Fibroblast of mammary gland (primary cell): Measurements from ENCODE around the gene CAPN15.

Experiments used
- DNase-seq: peaks from one replicate; pipeline ENCODE4 v3.0.0-alpha.2; 2010; ENCODE audit warnings: low read depth
- H3K4me3 ChIP-seq: 2 replicates; pipeline ENCODE4 v1.5.1; 2011; ENCODE audit warnings: low read depth, mild to moderate bottlenecking, low read length, moderate library complexity; ENCODE audit not compliant: control insufficient read depth
- TF ChIP-seq, protein P1 (sequence below): conservative IDR thresholded peaks from 2 replicates; pipeline ENCODE4 v1.5.1; 2011; ENCODE audit warnings: low read depth, low read length, inconsistent platforms; ENCODE audit not compliant: control insufficient read depth, insufficient read depth

The CAPN15 gene

GRCh38 chr16:564690-565418, 37.3 kb downstream of the CAPN15 start:
- TF ChIP-seq, protein P1, sequence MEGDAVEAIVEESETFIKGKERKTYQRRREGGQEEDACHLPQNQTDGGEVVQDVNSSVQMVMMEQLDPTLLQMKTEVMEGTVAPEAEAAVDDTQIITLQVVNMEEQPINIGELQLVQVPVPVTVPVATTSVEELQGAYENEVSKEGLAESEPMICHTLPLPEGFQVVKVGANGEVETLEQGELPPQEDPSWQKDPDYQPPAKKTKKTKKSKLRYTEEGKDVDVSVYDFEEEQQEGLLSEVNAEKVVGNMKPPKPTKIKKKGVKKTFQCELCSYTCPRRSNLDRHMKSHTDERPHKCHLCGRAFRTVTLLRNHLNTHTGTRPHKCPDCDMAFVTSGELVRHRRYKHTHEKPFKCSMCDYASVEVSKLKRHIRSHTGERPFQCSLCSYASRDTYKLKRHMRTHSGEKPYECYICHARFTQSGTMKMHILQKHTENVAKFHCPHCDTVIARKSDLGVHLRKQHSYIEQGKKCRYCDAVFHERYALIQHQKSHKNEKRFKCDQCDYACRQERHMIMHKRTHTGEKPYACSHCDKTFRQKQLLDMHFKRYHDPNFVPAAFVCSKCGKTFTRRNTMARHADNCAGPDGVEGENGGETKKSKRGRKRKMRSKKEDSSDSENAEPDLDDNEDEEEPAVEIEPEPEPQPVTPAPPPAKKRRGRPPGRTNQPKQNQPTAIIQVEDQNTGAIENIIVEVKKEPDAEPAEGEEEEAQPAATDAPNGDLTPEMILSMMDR = no peak
- no peak for DNase-seq

DNA sequence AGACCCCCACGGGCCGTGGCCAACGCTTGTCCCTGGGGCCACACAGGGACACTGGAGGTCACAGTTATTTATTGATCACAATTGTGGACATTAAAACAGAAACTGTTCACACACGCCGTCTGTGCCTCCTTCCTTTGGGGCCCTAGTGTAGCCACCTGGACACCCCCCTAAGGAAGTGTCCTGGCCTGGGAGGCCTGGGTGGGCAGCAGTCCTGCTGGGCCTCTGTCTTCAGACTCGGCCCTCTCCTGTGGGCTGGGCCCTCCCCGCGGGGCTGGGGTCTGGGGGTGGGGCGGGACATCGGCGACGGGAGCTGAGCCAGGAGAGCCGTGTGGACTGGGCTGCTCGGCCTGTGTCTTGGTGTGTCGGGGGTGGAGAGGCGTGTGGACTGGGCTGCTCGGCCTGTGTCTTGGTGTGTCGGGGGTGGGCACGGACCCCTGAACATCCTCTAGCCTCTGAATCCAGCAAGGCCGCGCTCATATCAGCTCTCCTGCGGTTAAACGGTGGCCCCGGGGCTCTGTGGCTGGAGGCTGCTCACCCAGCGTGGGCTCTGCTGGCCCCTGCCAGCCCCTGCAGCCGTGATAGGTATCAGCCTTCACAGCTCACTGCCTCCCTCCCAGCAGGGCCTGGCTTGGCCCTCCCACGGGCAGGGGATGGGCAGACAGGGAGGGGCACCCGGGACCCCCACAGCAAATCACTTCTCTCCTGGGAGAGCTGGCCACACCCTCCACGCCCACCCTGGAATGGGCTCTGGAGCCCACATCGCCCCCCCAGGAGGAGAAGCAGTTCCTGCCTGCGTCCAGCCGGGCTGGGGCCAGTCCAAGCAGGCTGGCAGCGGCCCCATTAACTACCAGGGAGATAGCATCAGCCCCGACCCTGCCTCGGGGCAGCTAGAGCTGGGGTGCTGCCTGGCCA, 38.2 kb downstream of the CAPN15 start:
- TF ChIP-seq, protein P1 = no peak

More at GRCh38 chr16:564690-565418, 37.3 kb downstream of the CAPN15 start:
- no peak overlapping the region for H3K4me3 ChIP-seq

GRCh38 chr16:566475-567372, 39.2 kb downstream of the CAPN15 start, which contains the start of gene NHLRC4:
TSS of gene NHLRC4 (plus strand) at chr16:567005. CDS start at chr16:568048, 1,043 bp downstream.
- no peak within 1 kb of the TSS for H3K4me3 ChIP-seq
- peak; percentile 54 for DNase-seq
- TF ChIP-seq, protein P1 = no peak

More for the DNA sequence above, 38.2 kb downstream of the CAPN15 start:
- DNase-seq = no peak
- H3K4me3 ChIP-seq = no peak overlapping the region

DNA sequence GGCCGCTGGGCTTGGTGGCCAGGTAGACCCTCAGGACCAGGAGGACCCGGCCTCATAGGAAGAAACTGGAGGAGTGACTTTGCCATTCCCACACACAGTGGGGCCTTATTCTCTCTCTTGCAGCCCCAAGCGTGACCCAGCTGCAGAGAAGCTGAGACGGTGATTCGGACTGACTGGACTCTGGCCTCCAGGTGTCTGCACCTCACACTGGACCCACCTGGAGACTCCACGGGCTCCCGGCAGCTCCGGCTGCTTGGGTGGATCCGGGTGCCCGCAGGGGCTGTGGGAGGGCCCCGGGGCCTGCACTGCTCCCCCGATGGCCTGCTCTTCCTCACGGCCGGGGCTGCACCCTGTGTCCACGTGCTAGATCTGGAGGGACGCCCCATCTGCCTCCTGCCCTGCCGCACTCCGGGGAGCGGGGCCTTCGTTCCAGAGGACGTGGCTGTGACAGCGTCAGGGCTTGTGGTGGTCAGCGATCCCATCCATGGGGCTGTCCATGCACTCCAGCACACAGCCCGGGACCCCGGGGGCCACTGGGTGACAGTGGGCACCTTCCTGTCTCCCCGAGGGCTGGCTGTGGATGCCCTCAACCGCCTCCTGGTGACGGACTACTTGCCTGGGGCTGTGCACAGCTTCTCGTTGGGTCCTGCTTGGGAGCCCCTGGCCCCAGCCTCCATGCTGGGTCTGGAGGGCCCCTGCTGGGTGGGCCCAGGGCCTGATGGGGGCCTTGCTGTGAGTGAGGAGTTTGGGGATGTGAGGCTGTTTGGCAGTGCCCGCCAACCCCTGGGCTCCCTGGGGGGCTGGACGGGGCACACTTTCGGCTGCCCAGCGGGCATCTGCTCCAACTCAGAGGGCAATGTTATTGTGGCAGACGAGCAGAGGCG, 40.1 kb downstream of the CAPN15 start:
- TF ChIP-seq, protein P1 = no peak
- no peak overlapping the region for H3K4me3 ChIP-seq
- DNase-seq = no peak

DNA sequence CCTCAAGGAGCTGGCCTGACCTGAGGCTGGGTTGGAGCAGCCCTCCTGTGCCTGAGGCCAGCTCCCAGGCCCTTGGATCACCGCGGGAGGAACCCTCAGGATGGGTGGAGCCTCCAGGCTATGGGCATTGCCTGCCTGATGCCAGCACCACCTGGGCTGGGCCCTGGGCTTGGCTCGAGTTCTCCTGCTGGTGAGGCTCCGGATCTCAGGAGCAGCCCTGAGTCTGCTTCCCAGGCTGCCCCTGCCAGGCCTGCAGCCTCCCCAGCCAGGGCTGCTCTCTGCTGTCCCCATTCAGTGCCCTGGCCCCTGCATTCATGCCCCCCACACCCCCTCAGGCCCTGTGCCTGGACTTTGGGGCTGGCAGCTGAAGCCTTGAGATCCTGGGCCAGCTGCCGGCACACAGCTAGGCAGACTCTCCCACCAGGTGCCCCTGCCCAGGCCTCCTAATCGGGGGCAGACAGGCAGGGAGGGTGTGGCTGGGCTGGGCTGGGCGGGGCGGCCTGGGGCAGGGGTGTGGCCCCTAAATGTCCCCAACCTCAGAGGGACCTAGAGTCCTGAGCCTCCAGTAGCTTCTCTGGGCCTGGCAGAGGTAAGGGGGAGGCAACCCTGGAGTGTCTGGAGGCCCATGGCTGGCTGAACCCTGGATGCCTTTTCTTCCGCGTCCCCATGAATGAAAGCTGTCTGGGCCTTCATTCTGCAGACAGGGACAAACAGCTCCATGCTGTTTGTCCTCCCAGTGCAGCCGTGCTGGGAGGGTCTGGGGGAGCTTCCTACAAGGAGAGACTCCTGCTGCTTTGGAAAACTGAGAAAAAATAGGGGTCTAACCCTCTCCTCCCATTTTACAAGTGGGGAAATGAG, 41.1 kb downstream of the CAPN15 start:
- TF ChIP-seq, protein P1 = no peak
- no peak for DNase-seq
- H3K4me3 ChIP-seq = peak overlapping the region; percentile 49
